ENCODE measurements around the gene INPP5D. TPM values are rescaled to one million over a fixed set of nuclear protein-coding genes. Genes with fewer than 3 reads are reported as not detected.

INPP5D gene
- total RNA-seq, 1 donor from 2014 or later: 2.2 TPM

- Mint-ChIP-seq H3K4me1 (ENCODE audit: low read depth, unreplicated experiment) (peaks cover 3% of the 10 kb centered on the region), H3K4me3 (ENCODE audit: unreplicated experiment) (no peak overlapping the region), H3K27ac (ENCODE audit: unreplicated experiment) (no peak overlapping the region), H3K9me3 (ENCODE audit: unreplicated experiment) (no peaks in the 10 kb centered on the region), H3K27me3 (ENCODE audit: unreplicated experiment) (peaks cover 9% of the 10 kb centered on the region), H3K36me3 (ENCODE audit: unreplicated experiment) (no peaks in the 10 kb centered on the region)
- TF ChIP-seq CTCF (IDR thresholded peaks at IDR 0.05; ENCODE audit: partially characterized antibody, unreplicated experiment): no peak
- no peak for DNase-seq
Observed at GRCh38 chr2:233140077-233140585, 80.0 kb downstream of the INPP5D start.

GRCh38 chr2:233140978-233141377, 80.8 kb downstream of the INPP5D start:
- no peak overlapping the region for H3K27ac Mint-ChIP-seq (ENCODE audit: unreplicated experiment)
- no peaks in the 10 kb centered on the region for H3K36me3 Mint-ChIP-seq (ENCODE audit: unreplicated experiment)
- peaks cover 3% of the 10 kb centered on the region for H3K4me1 Mint-ChIP-seq (ENCODE audit: low read depth, unreplicated experiment)
- no peaks in the 10 kb centered on the region for H3K9me3 Mint-ChIP-seq (ENCODE audit: unreplicated experiment)
- H3K4me3 Mint-ChIP-seq (ENCODE audit: unreplicated experiment): no peak overlapping the region
- peaks cover 11% of the 10 kb centered on the region for H3K27me3 Mint-ChIP-seq (ENCODE audit: unreplicated experiment)
- no peak for DNase-seq
- no peak for TF ChIP-seq CTCF (IDR thresholded peaks at IDR 0.05; ENCODE audit: partially characterized antibody, unreplicated experiment)

GRCh38 chr2:233141901-233142300, 81.8 kb downstream of the INPP5D start:
- Mint-ChIP-seq H3K36me3 (ENCODE audit: unreplicated experiment) (no peaks in the 10 kb centered on the region), H3K27me3 (ENCODE audit: unreplicated experiment) (peaks cover 13% of the 10 kb centered on the region), H3K4me1 (ENCODE audit: low read depth, unreplicated experiment) (peaks cover 3% of the 10 kb centered on the region), H3K9me3 (ENCODE audit: unreplicated experiment) (no peaks in the 10 kb centered on the region), H3K27ac (ENCODE audit: unreplicated experiment) (no peak overlapping the region), H3K4me3 (ENCODE audit: unreplicated experiment) (no peak overlapping the region)
- no peak for DNase-seq
- TF ChIP-seq CTCF (IDR thresholded peaks at IDR 0.05; ENCODE audit: partially characterized antibody, unreplicated experiment): no peak

- DNase-seq: no peak
- H3K27ac Mint-ChIP-seq (ENCODE audit: unreplicated experiment): no peak overlapping the region
- H3K4me3 Mint-ChIP-seq (ENCODE audit: unreplicated experiment): no peak overlapping the region
- H3K9me3 Mint-ChIP-seq (ENCODE audit: unreplicated experiment): no peaks in the 10 kb centered on the region
- no peaks in the 10 kb centered on the region for H3K36me3 Mint-ChIP-seq (ENCODE audit: unreplicated experiment)
- no peak for TF ChIP-seq CTCF (IDR thresholded peaks at IDR 0.05; ENCODE audit: partially characterized antibody, unreplicated experiment)
- H3K4me1 Mint-ChIP-seq (ENCODE audit: low read depth, unreplicated experiment): peaks cover 3% of the 10 kb centered on the region
- peaks cover 13% of the 10 kb centered on the region for H3K27me3 Mint-ChIP-seq (ENCODE audit: unreplicated experiment)
Observed at GRCh38 chr2:233142355-233142897, 82.3 kb downstream of the INPP5D start.

- H3K4me1 Mint-ChIP-seq (ENCODE audit: low read depth, unreplicated experiment): peaks cover 3% of the 10 kb centered on the region
- H3K27me3 Mint-ChIP-seq (ENCODE audit: unreplicated experiment): peaks cover 13% of the 10 kb centered on the region
- TF ChIP-seq CTCF (IDR thresholded peaks at IDR 0.05; ENCODE audit: partially characterized antibody, unreplicated experiment): no peak
- no peaks in the 10 kb centered on the region for H3K36me3 Mint-ChIP-seq (ENCODE audit: unreplicated experiment)
- no peak for DNase-seq
- no peak overlapping the region for H3K27ac Mint-ChIP-seq (ENCODE audit: unreplicated experiment)
- no peaks in the 10 kb centered on the region for H3K9me3 Mint-ChIP-seq (ENCODE audit: unreplicated experiment)
- H3K4me3 Mint-ChIP-seq (ENCODE audit: unreplicated experiment): no peak overlapping the region
Observed at GRCh38 chr2:233143700-233144331, 83.7 kb downstream of the INPP5D start.
